ENCODE measurements around the gene YOD1. TPM values are rescaled to one million over a fixed set of nuclear protein-coding genes. Genes with fewer than 3 reads are reported as not detected.
"Not testable (repeated sequence)": the region's sequence is repeated elsewhere in the genome, so short reads cannot be mapped to it uniquely, and the experiment has no call there.

YOD1 gene
- total RNA-seq, 4 donors from 2014 or later, result 11.6 to 17.7 (median 13.5) TPM

DNA sequence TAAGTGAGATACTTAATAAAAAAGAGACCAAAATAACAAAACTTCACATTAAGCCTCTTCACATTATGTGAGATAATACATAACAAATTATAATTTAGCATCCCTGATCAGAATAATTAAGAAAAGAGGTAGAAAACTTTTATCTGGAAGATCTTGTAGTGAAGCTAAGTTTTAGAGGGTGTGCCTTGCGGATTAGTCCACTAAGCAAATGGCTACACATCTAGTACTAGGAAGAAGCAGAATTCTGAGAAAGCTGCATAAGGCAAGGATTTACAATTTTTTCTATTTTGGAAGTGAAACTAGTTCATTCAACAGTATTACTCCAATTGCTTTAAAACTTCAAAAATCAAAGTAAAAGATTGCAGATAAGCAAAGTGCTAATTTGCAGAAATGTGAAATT lies 3.5 kb downstream of the YOD1 start:
- no peaks in the 10 kb centered on the region for H3K9me3 ChIP-seq
- no peak overlapping the region for H3K4me3 ChIP-seq (replicated peaks in 1 of 3)
- H3K27me3 ChIP-seq, result no peaks in the 10 kb centered on the region
- peaks cover 11 to 13% of the 10 kb centered on the region in 2 donors for H3K36me3 ChIP-seq
- 96 to 98% methylated on average over 1 of the region's 1 CpG for WGBS, 2 donors
- DNase-seq, result no peak
- H3K4me1 ChIP-seq, result peaks cover 35 to 46% of the 10 kb centered on the region in 2 donors
- intact Hi-C loops (cut with DNase I), result no loop called here
- no peak for TF ChIP-seq CTCF (IDR thresholded peaks at IDR 0.05)
- no peak for TF ChIP-seq POLR2A (IDR thresholded peaks at IDR 0.05)
- H3K27ac ChIP-seq, result peak overlapping the region in 2 of 3 donors; percentile 42 to 48

- DNase-seq, result no peak
- Histone ChIP-seq H3K9me3 (no peaks in the 10 kb centered on the region), H3K36me3 (peaks cover 11 to 13% of the 10 kb centered on the region in 2 donors), H3K4me3 (replicated peaks in 1 of 3) (no peak overlapping the region), H3K27ac (peak overlapping the region in 1 of 3 donors; percentile 26), H3K27me3 (no peaks in the 10 kb centered on the region), H3K4me1 (peaks cover 25 to 35% of the 10 kb centered on the region in 2 donors)
- WGBS, 2 donors, result 73 to 81% methylated on average over 2 of the region's 2 CpGs
- TF ChIP-seq POLR2A (IDR thresholded peaks at IDR 0.05) (no peak), CTCF (IDR thresholded peaks at IDR 0.05) (no peak)
- intact Hi-C loops (cut with DNase I), result no loop called here
These were observed 5.6 kb downstream of the YOD1 start for GRCh38 chr1:207045453-207045852.

GRCh38 chr1:207041397-207041796 lies 9.6 kb downstream of the YOD1 start:
- intact Hi-C loops (cut with DNase I), result not testable (repeated sequence)
- 93 to 100% methylated on average over 2 of the region's 2 CpGs for WGBS, 2 donors

GRCh38 chr1:207040181-207040533 lies 10.9 kb downstream of the YOD1 start:
- intact Hi-C loops (cut with DNase I), result no loop called here
- no peak for DNase-seq
- Histone ChIP-seq H3K4me1 (peaks cover 5% of the 10 kb centered on the region in 2 donors), H3K27me3 (no peaks in the 10 kb centered on the region), H3K36me3 (no peaks in the 10 kb centered on the region), H3K27ac (no peak overlapping the region), H3K9me3 (no peaks in the 10 kb centered on the region), H3K4me3 (replicated peaks in 1 of 3) (no peak overlapping the region)
- TF ChIP-seq POLR2A (IDR thresholded peaks at IDR 0.05) (no peak), CTCF (IDR thresholded peaks at IDR 0.05) (no peak)
- 70 to 74% methylated on average over 3 of the region's 3 CpGs for WGBS, 2 donors

More at GRCh38 chr1:207041397-207041796, 9.6 kb downstream of the YOD1 start:
- not testable (repeated sequence) for DNase-seq; H3K27me3 ChIP-seq; H3K4me3 ChIP-seq (replicated peaks in 1 of 3); H3K27ac ChIP-seq; H3K9me3 ChIP-seq; H3K36me3 ChIP-seq
- peaks cover 17% of the 10 kb centered on the region in 2 donors for H3K4me1 ChIP-seq

- intact Hi-C loops (cut with DNase I), result no loop called here
- DNase-seq, result no peak
- no peaks in the 10 kb centered on the region for H3K9me3 ChIP-seq
- 93 to 94% methylated on average over 4 of the region's 4 CpGs for WGBS, 2 donors
- no peaks in the 10 kb centered on the region for H3K27me3 ChIP-seq
- no peaks in the 10 kb centered on the region for H3K4me1 ChIP-seq
- no peak overlapping the region for H3K4me3 ChIP-seq (replicated peaks in 1 of 3)
- TF ChIP-seq POLR2A (IDR thresholded peaks at IDR 0.05) (no peak), CTCF (IDR thresholded peaks at IDR 0.05) (no peak)
- H3K36me3 ChIP-seq, result no peaks in the 10 kb centered on the region
- no peak overlapping the region for H3K27ac ChIP-seq
These were observed 11.4 kb downstream of the YOD1 start for GRCh38 chr1:207039380-207040180.

Measured in thyroid gland (tissue), 4 donors.